ENCODE results near the gene ZNRD2.

ZNRD2 gene

DNA sequence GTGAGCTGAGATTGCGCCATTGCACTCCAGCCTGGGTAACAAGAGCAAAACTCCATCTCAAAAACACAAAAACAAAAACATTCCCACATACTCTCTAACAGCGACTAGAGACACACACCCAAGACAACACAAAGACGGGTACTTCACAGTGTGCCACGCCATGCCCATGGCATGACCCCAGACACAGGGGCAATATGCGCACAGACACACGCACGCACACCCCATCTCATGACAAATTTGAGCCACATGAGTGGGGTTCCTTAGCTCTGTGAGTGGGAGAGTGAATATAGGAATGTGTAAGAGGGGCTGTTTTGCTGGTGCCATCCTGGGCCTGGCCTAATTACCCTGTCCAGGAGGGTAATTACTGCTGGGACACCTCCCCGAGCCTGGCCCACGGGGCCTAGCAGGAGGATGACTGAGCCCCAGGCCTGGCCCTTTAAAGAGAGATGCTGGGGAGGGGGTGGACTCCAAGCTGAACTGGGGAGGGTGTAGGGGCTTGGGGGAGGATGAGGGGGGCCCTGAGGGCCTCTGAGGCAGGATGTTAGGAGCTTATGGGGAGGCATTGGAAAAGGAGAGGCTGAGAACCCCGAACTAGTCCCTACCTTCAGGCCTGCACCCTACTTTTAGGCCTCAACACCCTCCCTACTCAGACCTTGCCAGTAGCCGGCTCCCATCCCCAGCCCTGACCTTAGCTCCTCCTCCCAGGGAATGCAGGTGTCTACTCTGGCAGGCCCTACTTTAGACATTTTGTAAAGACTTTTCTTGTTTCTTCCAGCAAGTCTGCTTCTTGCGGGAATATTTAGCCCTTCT lies 13.6 kb upstream of the ZNRD2 start:
- H3K27ac ChIP-seq = peak overlapping the region; percentile 83
- peak overlapping the region; percentile 85 for H3K9ac ChIP-seq (ENCODE audit: insufficient read length)
- peak overlapping the region; percentile 89 for H3K4me3 ChIP-seq

DNA sequence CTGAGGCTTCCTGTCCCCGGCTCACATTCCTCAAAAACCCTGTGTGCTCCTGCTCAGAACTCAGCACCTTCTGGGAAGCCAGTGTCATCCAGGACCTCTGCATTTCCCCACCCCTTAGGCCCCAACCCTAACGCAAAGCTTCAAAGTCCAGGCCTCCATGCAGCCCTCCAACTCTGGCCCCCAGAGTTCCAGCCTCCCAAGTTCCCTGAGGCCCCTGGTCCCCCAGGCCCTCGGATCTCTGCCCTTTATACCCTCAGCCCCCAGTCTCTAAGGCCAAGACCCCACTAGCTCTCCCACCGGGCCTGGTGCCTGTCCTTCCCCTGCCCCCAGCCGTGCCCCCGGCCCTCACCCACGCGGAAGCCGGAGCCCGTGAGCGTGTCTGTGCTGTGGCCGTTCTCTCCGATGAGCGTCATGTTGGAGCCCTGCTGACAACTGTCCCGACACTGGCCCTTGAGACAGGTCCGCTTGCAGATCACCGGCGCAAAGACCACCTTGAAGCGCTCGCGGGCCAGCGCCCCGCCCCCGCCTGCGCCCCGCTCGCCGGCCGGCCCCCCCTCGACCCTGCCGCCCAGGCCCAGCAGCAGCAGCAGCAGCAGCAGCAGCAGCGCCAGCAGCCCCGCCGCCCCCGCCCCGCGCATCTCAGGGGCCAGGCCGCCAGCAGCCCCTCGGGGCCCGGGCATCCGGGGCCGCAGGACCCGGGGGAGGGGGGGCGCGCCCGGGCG lies 12.8 kb upstream of the ZNRD2 start:
- H3K27ac ChIP-seq = peak overlapping the region; percentile 83

More for the DNA sequence above, 13.6 kb upstream of the ZNRD2 start:
- TF ChIP-seq EZH2 (IDR thresholded peaks at IDR 0.05) = no peak
- no peak for TF ChIP-seq FOXP2 (optimal IDR thresholded peaks at IDR 0.05; ENCODE audit: control extremely low read depth, extremely low read length, insufficient read depth)
- TF ChIP-seq POLR2AphosphoS5 (IDR thresholded peaks at IDR 0.05; ENCODE audit: borderline replicate concordance, low read depth, low read length) = no peak
- no peak for DNase-seq (ENCODE audit: low read depth, low spot score)
- H3K36me3 ChIP-seq (ENCODE audit: insufficient read depth, low read length) = peaks cover 4% of the 10 kb centered on the region; the same call in 1 of the 2 replicates
- H3K9me3 ChIP-seq (ENCODE audit: low read depth, low read length) = no peaks in the 10 kb centered on the region

DNA sequence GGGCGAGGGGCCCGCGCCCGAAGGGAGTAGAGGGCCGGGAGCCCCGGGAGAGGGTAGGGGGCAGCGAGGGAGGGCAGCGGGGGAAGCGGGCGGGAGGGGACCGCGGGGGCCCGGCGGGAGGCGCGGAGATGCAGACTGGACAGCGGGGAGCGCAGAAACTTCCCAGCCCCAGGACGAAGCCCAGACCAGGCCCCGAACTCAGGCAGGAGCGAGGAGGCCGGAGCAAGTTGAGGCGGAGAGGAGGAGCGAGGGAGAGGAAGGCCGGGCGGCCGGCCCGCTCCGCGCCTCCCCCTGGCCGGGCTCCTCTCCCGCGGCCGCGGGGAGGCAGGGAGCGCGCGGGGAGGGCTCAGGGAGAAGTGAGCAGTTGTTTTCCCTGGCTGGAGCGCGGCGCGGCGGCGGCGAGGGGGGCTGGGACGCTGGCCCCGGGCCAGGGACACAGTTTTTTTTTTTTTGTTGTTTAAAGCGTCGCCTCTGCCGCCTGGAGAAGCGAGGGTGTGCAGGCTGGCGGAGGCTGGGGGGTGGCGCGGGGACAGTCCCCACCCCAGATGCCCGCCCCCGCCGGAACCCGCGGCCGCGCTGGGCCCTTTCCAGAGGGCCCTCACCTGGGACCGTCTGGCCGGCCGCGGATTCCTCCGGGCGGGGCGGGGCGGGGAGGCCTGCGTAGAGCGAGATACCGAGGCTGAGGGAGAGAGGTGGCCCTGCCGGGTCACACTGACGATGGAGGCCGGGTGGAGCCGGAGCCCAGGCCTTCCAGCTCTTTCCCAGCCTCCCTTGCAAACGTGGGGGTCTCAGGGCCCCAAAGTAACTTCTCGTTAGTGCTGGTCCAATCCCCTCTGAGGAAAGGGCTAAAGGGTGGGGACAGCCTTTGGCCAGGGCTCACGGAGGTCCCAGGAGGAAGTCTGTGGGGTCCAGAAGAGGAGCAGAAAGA lies 12.0 kb upstream of the ZNRD2 start, which contains the start of gene LTBP3:
TSS of gene LTBP3 (minus strand) at position 358 of the 928 bp plus-strand sequence. CDS start 400 bp downstream, outside the sequence.
- Histone ChIP-seq H3K4me3 (peak within 1 kb of the TSS; percentile 89), H3K36me3 (ENCODE audit: insufficient read depth, low read length) (no peaks in the 10 kb centered on the region), H3K9me3 (ENCODE audit: low read depth, low read length) (no peaks in the 10 kb centered on the region), H3K9ac (ENCODE audit: insufficient read length) (peak within 1 kb of the TSS; percentile 85), H3K27ac (peak within 1 kb of the TSS; percentile 83)
- TF ChIP-seq EZH2 (IDR thresholded peaks at IDR 0.05) = no peak
- peak; percentile 47; the same call in 1 of the 2 replicates for TF ChIP-seq POLR2AphosphoS5 (IDR thresholded peaks at IDR 0.05; ENCODE audit: borderline replicate concordance, low read depth, low read length)
- no peak for TF ChIP-seq FOXP2 (optimal IDR thresholded peaks at IDR 0.05; ENCODE audit: control extremely low read depth, extremely low read length, insufficient read depth)
- DNase-seq (ENCODE audit: low read depth, low spot score) = no peak

More for the DNA sequence above, 12.8 kb upstream of the ZNRD2 start:
- H3K9ac ChIP-seq (ENCODE audit: insufficient read length) = peak overlapping the region; percentile 85
- no peaks in the 10 kb centered on the region for H3K9me3 ChIP-seq (ENCODE audit: low read depth, low read length)
- DNase-seq (ENCODE audit: low read depth, low spot score) = no peak
- TF ChIP-seq FOXP2 (optimal IDR thresholded peaks at IDR 0.05; ENCODE audit: control extremely low read depth, extremely low read length, insufficient read depth) (no peak), EZH2 (IDR thresholded peaks at IDR 0.05) (no peak), POLR2AphosphoS5 (IDR thresholded peaks at IDR 0.05; ENCODE audit: borderline replicate concordance, low read depth, low read length) (no peak)
- H3K4me3 ChIP-seq = peak overlapping the region; percentile 89
- no peaks in the 10 kb centered on the region; the same call in 1 of the 2 replicates for H3K36me3 ChIP-seq (ENCODE audit: insufficient read depth, low read length)

DNA sequence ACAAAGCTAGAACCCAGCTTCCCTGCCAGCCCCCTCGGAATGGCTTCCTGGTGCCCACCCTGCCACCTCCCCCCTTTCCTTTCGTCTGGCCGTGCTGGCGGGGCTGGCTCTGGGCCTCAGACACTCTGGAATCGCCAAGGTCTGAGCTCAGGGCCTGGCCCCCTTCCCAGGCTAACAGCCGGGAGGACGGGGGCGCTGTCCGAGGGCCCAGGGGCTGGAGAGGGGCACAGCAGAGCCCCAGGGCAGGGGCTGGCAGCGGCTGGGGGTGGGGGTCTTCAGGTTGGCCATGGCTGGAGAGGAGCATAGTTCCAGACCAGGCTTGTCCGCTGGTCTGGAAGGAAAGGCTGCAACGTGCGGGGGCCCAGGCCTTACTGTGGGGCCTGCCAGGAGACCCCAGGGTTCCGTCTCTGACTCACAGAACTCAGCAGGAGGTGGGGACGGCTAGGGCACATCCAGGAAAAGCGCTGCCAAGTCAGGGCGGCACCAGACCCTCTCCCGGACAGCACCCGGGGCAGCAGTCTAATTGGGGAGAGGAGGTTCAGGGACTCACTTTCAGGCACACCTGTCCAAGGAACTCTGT lies 11.3 kb upstream of the ZNRD2 start:
- DNase-seq (ENCODE audit: low read depth, low spot score) = no peak
- H3K9ac ChIP-seq (ENCODE audit: insufficient read length) = peak overlapping the region; percentile 84
- H3K4me3 ChIP-seq = peak overlapping the region; percentile 89
- no peak for TF ChIP-seq FOXP2 (optimal IDR thresholded peaks at IDR 0.05; ENCODE audit: control extremely low read depth, extremely low read length, insufficient read depth)
- no peak for TF ChIP-seq EZH2 (IDR thresholded peaks at IDR 0.05)
- no peak for TF ChIP-seq POLR2AphosphoS5 (IDR thresholded peaks at IDR 0.05; ENCODE audit: borderline replicate concordance, low read depth, low read length)
- H3K9me3 ChIP-seq (ENCODE audit: low read depth, low read length) = no peaks in the 10 kb centered on the region
- H3K36me3 ChIP-seq (ENCODE audit: insufficient read depth, low read length) = no peaks in the 10 kb centered on the region
- peak overlapping the region; percentile 80 for H3K27ac ChIP-seq

GRCh38 chr11:65559535-65559934 lies 10.7 kb upstream of the ZNRD2 start:
- peak overlapping the region; percentile 80 for H3K27ac ChIP-seq
- TF ChIP-seq POLR2AphosphoS5 (IDR thresholded peaks at IDR 0.05; ENCODE audit: borderline replicate concordance, low read depth, low read length) (no peak), EZH2 (IDR thresholded peaks at IDR 0.05) (no peak), FOXP2 (optimal IDR thresholded peaks at IDR 0.05; ENCODE audit: control extremely low read depth, extremely low read length, insufficient read depth) (no peak)
- H3K9me3 ChIP-seq (ENCODE audit: low read depth, low read length) = no peaks in the 10 kb centered on the region
- H3K36me3 ChIP-seq (ENCODE audit: insufficient read depth, low read length) = no peaks in the 10 kb centered on the region
- H3K4me3 ChIP-seq = no peak overlapping the region
- H3K9ac ChIP-seq (ENCODE audit: insufficient read length) = no peak overlapping the region
- no peak for DNase-seq (ENCODE audit: low read depth, low spot score)

GRCh38 chr11:65559951-65560537 lies 10.2 kb upstream of the ZNRD2 start:
- TF ChIP-seq EZH2 (IDR thresholded peaks at IDR 0.05) (no peak), FOXP2 (optimal IDR thresholded peaks at IDR 0.05; ENCODE audit: control extremely low read depth, extremely low read length, insufficient read depth) (no peak), POLR2AphosphoS5 (IDR thresholded peaks at IDR 0.05; ENCODE audit: borderline replicate concordance, low read depth, low read length) (no peak)
- H3K27ac ChIP-seq = peak overlapping the region; percentile 80; the same call in 1 of the 2 replicates
- no peak for DNase-seq (ENCODE audit: low read depth, low spot score)

More at GRCh38 chr11:65559951-65560537, 10.2 kb upstream of the ZNRD2 start:
- Histone ChIP-seq H3K4me3 (no peak overlapping the region), H3K36me3 (ENCODE audit: insufficient read depth, low read length) (no peaks in the 10 kb centered on the region), H3K9me3 (ENCODE audit: low read depth, low read length) (no peaks in the 10 kb centered on the region), H3K9ac (ENCODE audit: insufficient read length) (no peak overlapping the region)
